KMS-11 (cell line): ENCODE data around the gene CELF1.

ENCODE experiments used
- H2AFZ ChIP-seq: fragments of 200-600 bp; sonication (generic); 2 replicates; pipeline ENCODE4 v1.6.1; 2016; ENCODE audit warnings: antibody characterized with exemption, mixed run types, low read depth
- H3K27ac ChIP-seq: fragments of 200-600 bp; sonication (generic); 2 replicates; pipeline ENCODE4 v1.6.1; 2016; ENCODE audit warnings: mild to moderate bottlenecking, mixed run types
- H3K27me3 ChIP-seq: fragments of 200-600 bp; sonication (generic); 2 replicates; pipeline ENCODE4 v1.6.1; 2017; ENCODE audit warnings: mild to moderate bottlenecking, low read depth, mixed run types, moderate library complexity; ENCODE audit not compliant: insufficient read depth
- H3K36me3 ChIP-seq: fragments of 200-600 bp; sonication (generic); 2 replicates; pipeline ENCODE4 v1.6.1; 2017; ENCODE audit warnings: mild to moderate bottlenecking, mixed run types; ENCODE audit not compliant: insufficient read depth
- H3K4me1 ChIP-seq: fragments of 200-600 bp; sonication (generic); 2 replicates; pipeline ENCODE4 v1.6.1; 2016; ENCODE audit warnings: mild to moderate bottlenecking, low read depth, mixed run types; ENCODE audit not compliant: poor library complexity, severe bottlenecking
- H3K4me2 ChIP-seq: fragments of 200-600 bp; sonication (generic); 2 replicates; pipeline ENCODE4 v1.7.0; 2016; ENCODE audit warnings: mild to moderate bottlenecking, mixed run types
- H3K4me3 ChIP-seq: fragments of 200-600 bp; sonication (generic); IDR thresholded peaks from 2 replicates; pipeline ENCODE4 v1.6.1; 2017; ENCODE audit warnings: low read depth, low read length, mixed read lengths; ENCODE audit not compliant: insufficient read depth
- H3K79me2 ChIP-seq: fragments of 200-600 bp; sonication (generic); 2 replicates; pipeline ENCODE4 v1.6.1; 2016; ENCODE audit warnings: low read depth, mixed run types; ENCODE audit not compliant: insufficient read depth
- H3K9ac ChIP-seq: fragments of 200-600 bp; sonication (generic); 2 replicates; pipeline ENCODE4 v1.6.1; 2016; ENCODE audit warnings: mild to moderate bottlenecking, mixed run types
- H4K20me1 ChIP-seq: fragments of 200-600 bp; sonication (generic); 2 replicates; pipeline ENCODE4 v1.6.1; 2016; ENCODE audit warnings: mild to moderate bottlenecking, mixed run types; ENCODE audit not compliant: insufficient read depth
- CTCF ChIP-seq: fragments of 200-600 bp; sonication (generic); conservative IDR thresholded peaks from 2 replicates; pipeline ENCODE4 v1.6.1; 2017; ENCODE audit warnings: low read depth, mild to moderate bottlenecking, antibody characterized with exemption, low read length, moderate library complexity, mixed read lengths

Gene CELF1

GRCh38 chr11:47443817-47444216 is 109.1 kb downstream of the CELF1 start:
- Histone ChIP-seq H3K4me3 (no peak overlapping the region), H3K4me2 (no peak overlapping the region), H2AFZ (no peak overlapping the region), H3K9ac (no peak overlapping the region), H3K79me2 (no peaks in the 10 kb centered on the region), H3K36me3 (no peaks in the 10 kb centered on the region), H3K27ac (no peak overlapping the region), H3K27me3 (no peaks in the 10 kb centered on the region), H3K4me1 (no peaks in the 10 kb centered on the region), H4K20me1 (no peaks in the 10 kb centered on the region)
- TF ChIP-seq CTCF: no peak

- H3K4me2 ChIP-seq: no peak overlapping the region
- no peak overlapping the region for H2AFZ ChIP-seq
Observed at GRCh38 chr11:47443028-47443700, 109.8 kb downstream of the CELF1 start.

GRCh38 chr11:47442514-47442913 is 110.4 kb downstream of the CELF1 start:
- no peak overlapping the region for H3K4me3 ChIP-seq
- no peak overlapping the region for H2AFZ ChIP-seq
- H3K27me3 ChIP-seq: no peaks in the 10 kb centered on the region
- no peak overlapping the region for H3K4me2 ChIP-seq
- no peaks in the 10 kb centered on the region for H4K20me1 ChIP-seq
- no peak overlapping the region for H3K27ac ChIP-seq
- TF ChIP-seq CTCF: no peak
- H3K9ac ChIP-seq: no peak overlapping the region
- H3K4me1 ChIP-seq: no peaks in the 10 kb centered on the region
- H3K36me3 ChIP-seq: no peaks in the 10 kb centered on the region
- no peaks in the 10 kb centered on the region for H3K79me2 ChIP-seq

More at GRCh38 chr11:47443028-47443700, 109.8 kb downstream of the CELF1 start:
- Histone ChIP-seq H3K9ac (no peak overlapping the region), H3K27me3 (no peaks in the 10 kb centered on the region), H3K27ac (no peak overlapping the region), H3K4me1 (no peaks in the 10 kb centered on the region), H4K20me1 (no peaks in the 10 kb centered on the region), H3K4me3 (no peak overlapping the region), H3K36me3 (no peaks in the 10 kb centered on the region), H3K79me2 (no peaks in the 10 kb centered on the region)
- TF ChIP-seq CTCF: no peak

GRCh38 chr11:47441421-47441820 is 111.5 kb downstream of the CELF1 start:
- Histone ChIP-seq H3K27ac (no peak overlapping the region), H2AFZ (no peak overlapping the region), H3K4me3 (no peak overlapping the region), H3K27me3 (no peaks in the 10 kb centered on the region), H3K9ac (no peak overlapping the region), H3K36me3 (no peaks in the 10 kb centered on the region), H3K79me2 (no peaks in the 10 kb centered on the region), H3K4me1 (no peaks in the 10 kb centered on the region), H4K20me1 (no peaks in the 10 kb centered on the region), H3K4me2 (no peak overlapping the region)
- TF ChIP-seq CTCF: no peak
